ENCODE data around the gene ZNF264.

GRCh38 chr19:57233207-57233606 is 41.9 kb downstream of the ZNF264 start:
- TF ChIP-seq CTCF (IDR thresholded peaks at IDR 0.05; ENCODE audit: low read depth, low read length): no peak
- no peak for TF ChIP-seq POLR2A (IDR thresholded peaks at IDR 0.05; ENCODE audit: extremely low read depth, insufficient read length)
- TF ChIP-seq MYC (IDR thresholded peaks at IDR 0.05; ENCODE audit: low read depth, low read length): no peak

All from NB4 (cell line).